ENCODE data around the gene SPTB.
"Not testable (repeated sequence)": the region's sequence is repeated elsewhere in the genome, so short reads cannot be mapped to it uniquely, and the experiment has no call there.

The SPTB gene

DNA sequence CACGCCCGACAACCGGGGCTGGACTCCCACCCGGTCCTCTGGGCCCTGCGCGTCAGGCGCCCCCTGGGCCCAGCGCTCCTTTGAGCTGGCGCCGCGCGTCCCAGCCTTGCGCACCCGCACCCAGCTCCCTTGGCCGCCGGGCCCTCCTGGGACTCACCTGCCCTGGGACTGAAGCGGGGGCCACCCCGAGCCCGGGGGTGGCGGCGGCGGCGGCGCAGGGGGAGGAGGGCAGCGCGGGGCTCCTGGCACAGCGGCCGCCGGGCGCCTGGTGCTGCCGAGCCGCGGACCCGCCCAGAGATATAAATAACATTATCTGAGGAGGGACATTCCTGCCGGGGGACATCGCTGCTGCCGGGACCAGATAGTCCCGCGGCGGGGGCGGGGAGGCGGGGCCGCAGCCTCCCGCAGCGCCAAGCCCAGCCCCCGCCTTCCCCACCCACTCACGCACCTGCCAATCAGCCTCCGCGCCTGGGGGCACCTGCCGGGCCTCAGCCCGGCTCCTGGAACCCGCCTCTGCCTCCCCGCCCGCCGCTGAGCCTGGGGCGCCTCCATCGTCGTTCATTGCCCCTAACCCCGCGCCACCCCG is at the start of gene SPTB:
SPTB (minus strand) TSS at position 273 of the 586 bp plus-strand sequence. CDS start 56,813 bp downstream, outside the sequence.
- DNase-seq (ENCODE audit: low spot score) = peak; percentile 15

DNA sequence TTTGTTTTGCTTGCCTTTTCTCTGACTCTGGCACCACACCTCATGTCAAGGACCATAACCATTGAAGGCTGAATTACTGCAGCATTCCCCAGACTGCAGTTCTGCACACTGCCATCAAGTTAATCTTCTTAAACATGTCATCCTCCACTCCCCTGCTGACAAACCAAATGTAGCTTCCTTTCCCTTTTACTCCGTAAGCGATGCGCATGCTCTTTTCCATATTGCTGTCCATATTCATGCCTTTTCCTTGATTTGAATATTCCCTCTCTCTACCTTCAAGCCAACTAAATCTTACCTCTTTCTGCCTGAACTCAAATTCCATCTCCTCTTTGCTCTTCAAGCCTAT is 49.3 kb upstream of the SPTB start:
- no peak for DNase-seq (ENCODE audit: low spot score)

DNA sequence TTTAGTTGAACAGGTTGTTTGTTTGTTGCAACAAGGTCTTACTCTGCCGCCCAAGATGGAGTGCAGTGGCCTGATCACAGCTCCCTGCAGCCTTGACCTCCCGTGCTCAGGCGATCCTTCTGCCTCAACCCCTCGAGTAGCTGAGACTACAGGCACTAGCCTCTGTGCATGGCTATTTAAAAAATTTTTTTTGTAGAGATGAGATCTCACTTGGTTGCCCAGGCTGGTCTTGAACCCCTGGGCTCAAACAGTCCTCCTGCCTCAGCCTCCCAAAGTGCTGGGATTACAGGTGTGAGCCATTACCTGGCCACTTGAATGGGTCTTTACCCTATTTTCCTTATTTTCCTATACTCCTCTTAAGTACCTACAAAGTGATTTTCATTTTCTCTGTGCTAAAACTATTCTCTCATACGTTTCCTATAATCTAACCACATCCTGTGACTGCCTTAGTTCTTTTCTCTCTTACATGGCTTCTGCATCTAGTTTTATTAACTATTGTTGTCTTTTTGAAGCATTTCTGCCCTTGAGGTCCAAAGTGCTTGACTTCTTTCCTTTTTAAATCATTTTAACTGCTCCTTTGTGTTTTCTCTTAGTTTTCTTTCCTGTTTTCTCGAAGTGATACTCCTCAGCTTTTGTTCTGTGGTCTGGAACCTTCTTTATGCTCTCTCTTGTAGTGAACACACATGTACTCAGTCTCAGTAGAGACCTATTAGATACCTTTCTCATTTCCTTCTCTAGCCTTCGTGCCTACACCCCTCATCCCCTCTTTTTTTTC is 48.7 kb upstream of the SPTB start:
- no peak for DNase-seq (ENCODE audit: low spot score)

DNA sequence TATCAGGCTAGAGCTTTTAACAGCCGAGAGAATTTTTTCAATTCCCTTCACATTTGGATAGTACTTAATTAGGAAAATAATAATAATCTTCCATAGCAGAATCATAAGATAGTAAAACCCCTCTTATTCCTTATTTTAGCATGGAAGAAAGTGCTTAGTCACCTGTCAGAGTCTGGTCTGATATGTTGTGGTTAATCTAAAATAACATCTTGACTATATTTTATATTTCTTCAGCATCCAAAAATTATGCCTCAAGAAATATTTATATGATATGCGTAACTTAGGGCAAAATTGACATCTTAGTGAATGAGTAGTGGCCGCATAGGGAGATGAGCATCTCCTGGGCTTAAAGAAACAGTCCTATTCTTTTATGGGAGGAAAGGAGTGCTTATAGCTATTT is 47.3 kb upstream of the SPTB start:
- no peak for DNase-seq (ENCODE audit: low spot score)

DNA sequence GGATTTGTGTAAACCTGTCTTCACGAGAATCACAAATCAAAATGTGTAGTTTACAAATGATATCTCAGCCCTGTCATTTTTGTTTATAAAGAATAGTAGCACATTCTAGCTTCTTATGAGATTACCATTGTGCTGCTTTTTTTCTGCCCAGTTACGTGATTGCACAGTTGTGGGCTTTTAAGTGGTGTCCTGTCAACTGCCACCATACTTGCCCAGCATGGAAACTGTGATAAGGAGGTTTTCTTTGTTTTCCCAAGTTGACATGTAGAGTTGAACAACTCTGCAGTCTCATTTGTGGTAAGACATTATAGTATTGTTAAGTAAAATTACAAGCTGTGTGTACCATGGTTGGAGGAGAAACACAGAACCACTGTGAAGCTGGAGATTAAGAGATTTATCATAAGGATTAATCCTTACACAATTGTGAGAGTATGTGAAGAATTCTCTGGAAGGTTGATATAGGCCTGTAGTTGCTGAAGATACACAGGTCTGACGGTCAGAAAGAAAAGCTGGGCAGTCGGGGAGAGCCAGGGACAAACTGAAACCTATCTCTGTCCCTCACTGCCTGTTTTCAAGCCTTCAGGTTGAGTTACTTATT is 46.8 kb upstream of the SPTB start:
- DNase-seq (ENCODE audit: low spot score) = no peak

DNA sequence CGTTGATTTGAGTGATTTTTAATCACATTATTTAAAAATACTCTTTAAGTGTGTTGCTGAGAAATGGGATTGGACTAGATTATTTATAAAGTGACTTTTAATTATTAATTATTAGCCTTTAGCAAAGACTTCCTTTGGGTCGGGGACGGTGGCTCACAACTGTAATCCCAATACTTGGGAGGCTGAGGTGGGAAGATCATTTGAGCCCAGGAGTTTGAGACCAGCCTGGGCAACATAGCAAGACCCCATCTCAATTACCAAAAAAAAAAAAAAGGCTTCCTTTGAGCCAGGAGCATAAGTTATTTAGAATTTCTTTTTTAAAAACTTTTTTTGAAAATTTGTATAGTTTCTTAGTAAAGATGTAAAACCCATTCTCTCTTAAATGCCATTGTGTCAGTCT is 43.3 kb upstream of the SPTB start:
- no peak for DNase-seq (ENCODE audit: low spot score)

DNA sequence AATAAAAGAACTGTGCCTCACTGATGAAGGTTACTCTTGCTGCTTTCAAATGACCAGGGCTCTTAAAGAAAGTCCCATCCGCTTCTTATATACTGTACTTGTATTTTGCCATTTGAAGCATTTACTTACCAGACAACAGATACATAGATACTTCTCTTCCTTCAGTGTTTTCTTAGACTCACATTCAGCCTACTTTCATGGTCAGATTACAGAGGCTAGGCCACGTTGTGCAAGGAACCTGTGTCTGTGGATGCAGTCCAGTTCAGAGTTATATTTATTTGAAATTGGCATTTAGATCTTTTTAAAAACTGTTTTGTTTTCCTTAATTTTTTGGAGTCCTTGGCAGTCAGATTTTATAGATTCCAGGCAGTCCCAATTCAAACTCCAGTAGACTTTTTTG is 40.8 kb upstream of the SPTB start:
- no peak for DNase-seq (ENCODE audit: low spot score)

DNA sequence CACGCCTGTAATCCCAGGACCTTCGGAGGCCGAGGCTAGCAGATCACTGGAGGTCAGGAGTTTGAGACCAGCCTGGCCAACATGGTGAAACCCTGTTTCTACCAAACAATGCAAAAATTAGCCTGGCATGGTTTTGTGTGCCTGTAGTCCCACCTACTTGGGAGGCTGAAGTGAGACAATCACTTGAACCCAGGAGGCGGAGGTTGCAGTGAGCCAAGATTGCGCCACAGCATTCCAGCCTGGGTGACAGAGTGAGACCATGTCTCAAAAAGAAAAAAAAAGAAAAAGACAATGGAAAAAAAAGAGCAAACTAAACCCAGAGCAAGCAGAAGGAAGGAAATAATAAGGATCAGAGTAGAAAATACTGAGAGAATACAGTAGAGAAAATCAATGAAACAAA is 39.9 kb upstream of the SPTB start:
- no peak for DNase-seq (ENCODE audit: low spot score)

DNA sequence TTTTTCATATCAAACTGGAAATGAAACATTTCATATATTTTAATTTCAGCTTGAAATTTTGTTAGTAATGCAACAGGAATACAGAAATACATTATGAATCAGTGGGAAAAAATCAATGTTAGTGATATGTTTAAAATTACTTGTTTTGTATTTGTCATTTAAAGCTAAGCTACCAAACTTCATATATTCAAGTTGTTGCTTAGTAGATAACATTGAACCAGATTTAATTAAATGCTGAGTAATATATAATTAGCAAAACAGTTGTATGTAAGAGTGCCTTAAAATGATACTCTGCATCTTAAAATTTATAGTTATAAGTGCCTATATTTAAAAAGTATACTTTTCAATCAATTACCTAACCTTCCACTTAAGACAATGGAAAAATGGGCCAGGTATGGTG is 39.5 kb upstream of the SPTB start:
- no peak for DNase-seq (ENCODE audit: low spot score)

DNA sequence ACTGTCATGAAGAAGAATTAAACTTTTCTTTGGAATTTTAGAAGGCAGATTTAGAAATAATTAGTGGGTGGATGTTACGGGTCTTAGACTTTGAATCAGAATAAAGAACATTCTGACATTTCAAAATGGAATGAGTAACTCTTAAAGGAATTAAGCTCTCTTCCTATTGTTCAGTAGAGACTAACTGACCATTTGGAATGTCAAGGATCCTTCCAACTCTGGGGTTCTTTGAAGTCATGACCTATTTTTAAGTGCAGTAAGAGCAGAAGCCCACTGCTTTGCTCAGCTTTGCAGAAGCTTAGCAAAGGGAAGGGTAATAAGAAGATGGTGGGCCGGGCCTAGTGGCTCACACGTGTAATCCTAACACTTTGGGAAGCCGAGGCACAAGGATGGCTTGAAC is 38.5 kb upstream of the SPTB start:
- no peak for DNase-seq (ENCODE audit: low spot score)

DNA sequence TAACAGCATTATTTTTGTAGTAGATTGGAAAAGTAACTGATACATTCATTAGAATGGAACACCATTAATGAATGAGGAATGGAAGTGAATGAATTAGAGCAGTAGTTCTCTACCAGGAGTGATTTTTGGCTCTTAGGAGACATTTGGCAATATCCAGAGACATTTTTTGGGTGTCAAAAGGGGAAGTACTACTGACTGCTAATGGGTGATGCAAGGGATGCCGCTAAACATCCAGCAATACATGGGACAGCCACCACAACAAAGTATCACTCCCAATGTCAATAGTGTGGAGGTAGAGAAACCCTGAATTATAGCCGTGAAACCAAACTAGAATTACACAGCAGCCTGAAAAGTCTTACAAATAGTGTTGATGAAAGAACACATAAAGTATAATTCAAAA is 36.1 kb upstream of the SPTB start:
- DNase-seq (ENCODE audit: low spot score) = no peak

DNA sequence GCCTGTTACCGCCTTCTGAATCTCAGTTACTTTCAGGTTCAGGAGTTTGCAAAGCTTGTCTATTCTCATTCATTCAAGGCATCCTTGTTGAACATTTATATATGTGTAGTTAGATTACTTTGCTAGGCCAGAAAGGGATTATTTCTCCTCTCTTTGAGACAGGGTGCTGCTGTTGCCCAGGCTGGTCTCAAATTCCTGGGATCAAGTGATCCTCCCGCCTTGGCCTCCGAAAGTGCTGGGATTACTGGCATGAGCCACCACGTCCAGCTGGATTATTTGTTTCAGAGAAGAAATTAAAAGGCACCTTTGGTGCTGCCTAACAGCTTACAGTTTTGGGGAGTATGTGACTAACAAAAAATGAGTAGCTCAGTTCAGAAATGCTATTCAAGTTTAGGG is 35.3 kb upstream of the SPTB start:
- peak; percentile 22 for DNase-seq (ENCODE audit: low spot score)

DNA sequence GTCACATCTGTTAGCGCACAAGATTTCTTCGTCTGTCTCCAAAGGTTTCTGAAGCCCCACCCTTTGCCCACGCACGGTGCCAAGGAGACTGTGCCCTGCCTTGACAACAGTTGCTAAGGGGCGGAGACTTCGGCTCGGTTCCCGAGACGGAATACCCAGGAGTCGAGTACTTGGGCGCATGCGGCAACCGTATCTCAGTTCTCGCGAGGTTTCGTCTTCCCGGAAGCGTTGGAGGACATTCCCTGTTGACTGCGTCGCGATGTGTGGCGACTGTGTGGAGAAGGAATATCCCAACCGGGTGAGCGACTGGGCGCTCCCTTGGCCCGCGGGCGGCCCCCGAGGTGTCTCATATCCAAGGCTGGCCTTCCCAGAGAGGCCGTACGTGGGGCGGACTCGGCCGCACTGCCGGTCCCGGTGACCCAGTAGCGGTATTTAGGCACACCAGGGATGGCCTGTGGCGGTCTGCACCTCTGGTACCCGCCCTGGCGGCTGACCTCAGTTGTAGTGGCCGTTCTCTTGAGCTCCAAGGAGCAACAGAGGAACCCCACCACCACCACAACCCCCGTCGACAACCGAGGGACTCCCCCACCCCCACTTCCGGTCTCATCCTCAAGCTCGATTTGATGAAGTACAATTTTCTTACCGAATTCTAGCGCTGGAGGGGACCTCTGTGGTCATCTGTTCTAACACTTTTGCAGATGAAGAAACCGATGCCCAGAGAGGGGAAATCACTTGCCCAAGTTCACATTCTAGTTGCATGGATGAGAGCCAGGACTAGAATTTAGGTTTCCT is 34.7 kb upstream of the SPTB start, which contains the start of gene CHURC1:
CHURC1 (plus strand) TSS at position 219 of the 792 bp plus-strand sequence; CDS start at position 260, 41 bp downstream.
- peak; percentile 98 for DNase-seq (ENCODE audit: low spot score)

DNA sequence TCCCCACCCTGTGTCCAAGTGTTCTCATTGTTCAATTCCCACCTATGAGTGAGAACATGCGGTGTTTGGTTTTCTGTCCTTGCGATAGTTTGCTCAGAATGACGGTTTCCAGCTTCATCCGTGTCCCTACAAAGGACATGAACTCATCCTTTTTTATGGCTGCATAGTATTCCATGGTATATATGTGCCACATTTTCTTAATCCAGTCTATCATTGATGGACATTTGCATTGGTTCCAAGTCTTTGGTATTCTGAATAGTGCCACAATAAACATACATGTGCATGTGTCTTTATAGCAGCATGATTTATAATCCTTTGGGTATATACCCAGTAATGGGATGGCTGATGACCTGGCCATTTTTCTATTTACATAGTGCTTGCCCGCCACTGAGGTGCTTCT is 33.8 kb upstream of the SPTB start:
- not testable (repeated sequence) for DNase-seq (ENCODE audit: low spot score)

DNA sequence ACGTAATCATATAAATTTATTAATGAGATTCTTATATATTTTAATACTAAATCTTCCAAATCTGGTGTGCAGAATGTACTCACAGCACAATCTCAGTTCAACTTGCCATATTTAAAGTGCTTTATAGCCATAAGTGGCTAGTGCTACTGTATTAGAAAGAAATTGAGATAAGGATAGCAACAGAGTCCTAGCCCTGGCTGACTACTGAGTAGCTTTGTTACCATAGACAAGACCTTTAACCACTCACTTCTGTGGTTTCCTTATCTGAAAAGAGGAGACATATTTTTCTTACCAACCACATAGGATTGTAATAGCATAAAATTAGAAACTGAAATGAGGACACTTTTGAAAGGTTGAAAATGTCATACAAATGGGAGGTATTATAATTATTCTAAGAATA is 32.6 kb upstream of the SPTB start:
- no peak for DNase-seq (ENCODE audit: low spot score)

DNA sequence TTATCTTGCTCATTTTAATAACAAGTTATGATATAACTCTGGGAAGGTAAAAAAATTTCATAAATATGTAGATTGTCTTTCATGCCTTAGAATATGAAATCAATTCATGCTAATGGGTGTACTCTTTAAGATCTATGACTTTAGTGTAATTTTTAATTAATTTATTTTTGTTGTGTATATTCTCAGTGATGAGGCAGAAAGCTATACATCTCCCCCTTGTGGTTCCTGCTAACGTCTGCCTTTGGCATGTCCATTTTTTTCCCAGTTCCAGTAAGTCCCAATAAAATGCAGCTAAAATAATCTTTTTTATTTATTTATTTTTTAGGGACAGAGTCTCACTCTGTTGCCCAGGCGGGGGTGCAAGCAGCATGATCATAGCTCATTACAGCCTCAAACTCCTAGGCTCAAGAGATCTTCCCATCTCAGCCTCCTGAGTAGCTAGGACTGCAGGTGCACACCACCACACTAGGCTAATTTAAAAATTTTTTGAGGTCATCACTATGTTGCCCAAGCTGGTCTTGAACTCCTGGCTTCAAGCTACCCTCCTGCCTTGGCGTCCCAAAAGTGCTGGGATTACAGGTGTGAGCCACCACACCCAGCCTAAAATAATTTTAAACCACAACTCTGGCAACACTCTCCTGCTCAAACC is 31.3 kb upstream of the SPTB start:
- peak; percentile 64 for DNase-seq (ENCODE audit: low spot score)

DNA sequence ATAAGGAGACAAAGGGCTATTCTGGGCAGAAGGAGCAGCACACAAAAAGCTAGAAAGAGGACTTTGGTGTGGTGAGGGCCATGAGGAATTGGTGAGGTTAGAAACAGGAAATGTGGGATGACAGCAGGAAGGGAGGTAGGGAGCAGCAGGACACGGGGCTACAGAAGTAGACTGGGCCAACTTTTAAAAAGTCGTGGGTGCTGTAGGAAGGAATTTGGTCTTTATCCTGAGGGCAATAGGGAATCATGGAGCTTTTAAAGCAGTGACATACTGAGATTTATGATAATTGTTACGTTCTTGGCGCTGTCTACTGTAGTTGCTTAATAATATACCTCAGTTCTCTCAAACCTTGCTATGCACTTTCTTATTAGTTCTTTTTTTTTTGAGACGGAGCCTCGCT is 26.3 kb upstream of the SPTB start:
- no peak for DNase-seq (ENCODE audit: low spot score)

DNA sequence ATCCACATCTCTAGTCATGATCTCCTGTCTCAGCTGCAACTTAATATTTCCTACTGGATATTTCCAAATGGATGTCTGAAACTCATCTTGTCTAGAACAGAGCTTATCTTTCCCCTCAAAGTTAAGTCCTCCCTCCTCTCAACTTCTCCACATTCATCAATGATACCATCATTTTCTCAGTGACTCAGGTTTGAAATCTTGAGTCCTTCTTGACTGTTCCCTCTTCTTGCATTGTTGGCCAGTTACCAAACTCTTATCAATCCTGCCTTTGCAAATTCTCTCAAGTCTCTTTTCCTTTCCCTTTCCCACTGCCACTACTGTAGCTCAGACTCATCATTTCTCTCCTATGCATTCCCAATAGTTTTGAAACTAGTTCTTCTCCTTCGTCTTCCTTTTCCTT is 20.3 kb upstream of the SPTB start:
- DNase-seq (ENCODE audit: low spot score) = no peak

DNA sequence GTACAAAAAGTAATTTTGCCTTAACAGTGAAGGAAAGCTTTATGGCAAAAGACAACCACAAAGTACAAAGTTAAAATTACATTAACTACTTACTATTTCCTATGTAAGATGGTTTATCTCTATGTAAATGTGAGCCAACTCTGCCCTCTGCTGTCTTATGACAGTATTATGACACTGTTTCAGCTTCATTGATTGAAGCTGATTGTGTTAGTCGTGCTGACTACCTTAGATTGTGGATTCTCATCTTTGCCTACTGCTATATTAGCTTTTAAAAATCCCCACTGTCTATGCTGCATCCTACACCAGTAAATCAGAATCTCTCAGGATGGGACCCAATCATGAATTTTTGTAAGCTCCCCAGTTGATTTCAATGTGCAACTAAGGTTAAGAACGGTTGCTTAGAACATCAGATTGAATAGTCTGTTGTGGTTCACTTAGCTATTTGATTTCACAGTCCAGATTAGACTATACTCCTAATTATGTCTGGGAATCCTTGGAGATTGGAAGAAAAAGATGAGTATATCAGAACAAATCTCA is 12.2 kb upstream of the SPTB start:
- peak; percentile 76 for DNase-seq (ENCODE audit: low spot score)

DNA sequence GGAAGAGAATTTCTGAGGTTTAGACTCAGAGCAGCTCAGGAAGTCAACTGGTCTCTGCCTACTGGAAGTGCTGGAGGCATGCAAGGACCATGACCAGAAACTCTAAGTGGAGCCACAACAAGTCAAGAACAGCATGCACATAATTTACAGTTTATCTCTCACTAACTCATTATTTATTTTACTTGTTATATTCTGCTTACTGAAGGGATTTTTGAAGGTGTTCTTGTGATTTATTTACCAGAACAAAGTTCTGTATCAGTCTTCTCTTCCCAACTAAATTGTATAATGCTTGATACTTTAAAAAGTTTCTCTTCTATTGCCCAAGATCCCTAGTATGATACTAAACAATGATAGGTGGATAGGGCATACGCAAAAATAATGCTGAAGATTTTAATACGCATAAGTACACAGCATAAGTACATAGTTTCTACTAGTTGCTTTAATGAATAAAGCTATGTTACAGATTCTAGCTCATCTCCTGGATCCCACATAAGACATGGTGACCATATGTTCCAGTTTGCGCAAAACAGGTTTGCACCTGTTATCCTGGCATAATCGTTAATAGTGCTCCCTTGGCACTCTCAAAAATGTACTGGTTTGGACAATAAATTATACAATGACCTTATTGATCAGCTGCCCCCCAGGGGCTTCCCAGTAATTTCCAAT is 11.6 kb upstream of the SPTB start:
- DNase-seq (ENCODE audit: low spot score) = no peak

DNA sequence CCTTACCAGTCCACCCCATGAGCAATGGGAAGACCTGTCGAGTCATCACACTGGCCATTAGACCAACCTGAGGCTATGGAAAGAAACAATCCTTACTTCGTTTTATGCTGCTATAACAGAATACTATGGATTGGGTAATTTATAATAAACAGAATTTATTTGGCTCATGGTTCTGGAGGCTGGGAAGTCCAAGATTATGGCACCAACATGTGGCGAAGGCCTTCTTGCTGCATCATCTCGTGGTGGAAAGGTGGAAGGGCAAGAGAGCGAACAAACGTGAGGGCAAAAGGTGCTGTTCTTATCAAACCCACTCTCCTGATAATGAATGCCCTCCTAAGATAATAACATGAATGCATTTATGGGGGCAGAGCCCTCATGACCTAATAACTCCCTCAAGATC is 9.6 kb upstream of the SPTB start:
- no peak for DNase-seq (ENCODE audit: low spot score)

All from RKO (cell line).